DMS53 (cell line): ENCODE results near the gene ATP6V0B.

Source experiments
- DNase-seq: peaks from one replicate; lab custom pipeline; 2025; lab: John Stamatoyannopoulos, UW

ATP6V0B gene

GRCh38 chr1:43946236-43947060, 28.3 kb upstream of the ATP6V0B start, which contains the start of gene IPO13:
IPO13 (plus strand) TSS chr1:43946950; CDS start chr1:43947601, 651 bp downstream.
- DNase-seq, result peak; percentile 99

GRCh38 chr1:43947061-43947873, 27.5 kb upstream of the ATP6V0B start:
- DNase-seq, result no peak

- no peak for DNase-seq
These were observed 26.8 kb upstream of the ATP6V0B start for GRCh38 chr1:43947874-43948437.

GRCh38 chr1:43949678-43950077, 25.1 kb upstream of the ATP6V0B start:
- DNase-seq, result no peak

GRCh38 chr1:43951021-43951985, 23.5 kb upstream of the ATP6V0B start:
- DNase-seq, result no peak

GRCh38 chr1:43952731-43953346, 21.9 kb upstream of the ATP6V0B start:
- DNase-seq, result no peak

GRCh38 chr1:43953361-43953760, 21.4 kb upstream of the ATP6V0B start:
- no peak for DNase-seq

GRCh38 chr1:43954036-43954435, 20.7 kb upstream of the ATP6V0B start:
- DNase-seq, result no peak

GRCh38 chr1:43956234-43956633, 18.5 kb upstream of the ATP6V0B start:
- no peak for DNase-seq

GRCh38 chr1:43957407-43958040, 17.2 kb upstream of the ATP6V0B start:
- no peak for DNase-seq

- no peak for DNase-seq
These were observed 16.2 kb upstream of the ATP6V0B start for GRCh38 chr1:43958351-43959255.

GRCh38 chr1:43960798-43961197, 14.0 kb upstream of the ATP6V0B start:
- DNase-seq, result no peak

GRCh38 chr1:43961692-43962091, 13.1 kb upstream of the ATP6V0B start:
- DNase-seq, result no peak

- DNase-seq, result no peak
These were observed 12.4 kb upstream of the ATP6V0B start for GRCh38 chr1:43962324-43962723.

- DNase-seq, result no peak
These were observed 11.8 kb upstream of the ATP6V0B start for GRCh38 chr1:43963006-43963405.

GRCh38 chr1:43963890-43964289, 10.9 kb upstream of the ATP6V0B start:
- no peak for DNase-seq

- no peak for DNase-seq
These were observed 9.4 kb upstream of the ATP6V0B start for GRCh38 chr1:43965316-43965715.

- DNase-seq, result peak; percentile 36
These were observed 6.3 kb upstream of the ATP6V0B start for GRCh38 chr1:43968348-43968948.

GRCh38 chr1:43969416-43969745, 5.4 kb upstream of the ATP6V0B start:
- no peak for DNase-seq
